ENCODE results near the gene CHST4.

CHST4 gene

GRCh38 chr16:71565812-71566700 lies 39.8 kb downstream of the CHST4 start:
- DNase-seq (ENCODE audit: low read depth, low spot score) = no peak
- in situ Hi-C loops (cut with HindIII; ENCODE audit: low sequenced_read_pairs) = no loop called here
- no peak overlapping the region for H3K4me3 ChIP-seq (ENCODE audit: low read depth, low read length)
- TF ChIP-seq CTCF (IDR thresholded peaks at IDR 0.05; ENCODE audit: low read depth, low read length) = no peak

GRCh38 chr16:71567931-71568330 lies 41.7 kb downstream of the CHST4 start:
- no peak for DNase-seq (ENCODE audit: low read depth, low spot score)
- no peak for TF ChIP-seq CTCF (IDR thresholded peaks at IDR 0.05; ENCODE audit: low read depth, low read length)
- in situ Hi-C loops (cut with HindIII; ENCODE audit: low sequenced_read_pairs) = no loop called here
- no peak overlapping the region for H3K4me3 ChIP-seq (ENCODE audit: low read depth, low read length)

- peak; percentile 3 for DNase-seq (ENCODE audit: low read depth, low spot score)
- TF ChIP-seq CTCF (IDR thresholded peaks at IDR 0.05; ENCODE audit: low read depth, low read length) = no peak
- no peak overlapping the region for H3K4me3 ChIP-seq (ENCODE audit: low read depth, low read length)
- in situ Hi-C loops (cut with HindIII; ENCODE audit: low sequenced_read_pairs) = no loop called here
These were observed 42.3 kb downstream of the CHST4 start for GRCh38 chr16:71568551-71568950.

- in situ Hi-C loops (cut with HindIII; ENCODE audit: low sequenced_read_pairs) = no loop called here
- no peak for DNase-seq (ENCODE audit: low read depth, low spot score)
- no peak overlapping the region for H3K4me3 ChIP-seq (ENCODE audit: low read depth, low read length)
- TF ChIP-seq CTCF (IDR thresholded peaks at IDR 0.05; ENCODE audit: low read depth, low read length) = no peak
These were observed 43.4 kb downstream of the CHST4 start for GRCh38 chr16:71569621-71570020.

GRCh38 chr16:71570144-71570543 lies 43.9 kb downstream of the CHST4 start:
- in situ Hi-C loops (cut with HindIII; ENCODE audit: low sequenced_read_pairs) = no loop called here

GRCh38 chr16:71572497-71573116 lies 46.4 kb downstream of the CHST4 start:
- in situ Hi-C loops (cut with HindIII; ENCODE audit: low sequenced_read_pairs) = no loop called here
- H3K4me3 ChIP-seq (ENCODE audit: low read depth, low read length) = no peak overlapping the region
- no peak for DNase-seq (ENCODE audit: low read depth, low spot score)
- TF ChIP-seq CTCF (IDR thresholded peaks at IDR 0.05; ENCODE audit: low read depth, low read length) = no peak

More at GRCh38 chr16:71570144-71570543, 43.9 kb downstream of the CHST4 start:
- DNase-seq (ENCODE audit: low read depth, low spot score) = no peak
- H3K4me3 ChIP-seq (ENCODE audit: low read depth, low read length) = no peak overlapping the region
- TF ChIP-seq CTCF (IDR thresholded peaks at IDR 0.05; ENCODE audit: low read depth, low read length) = no peak

All from astrocyte of the spinal cord (primary cell).